ENCODE data around the gene TP73.

Gene TP73

DNA sequence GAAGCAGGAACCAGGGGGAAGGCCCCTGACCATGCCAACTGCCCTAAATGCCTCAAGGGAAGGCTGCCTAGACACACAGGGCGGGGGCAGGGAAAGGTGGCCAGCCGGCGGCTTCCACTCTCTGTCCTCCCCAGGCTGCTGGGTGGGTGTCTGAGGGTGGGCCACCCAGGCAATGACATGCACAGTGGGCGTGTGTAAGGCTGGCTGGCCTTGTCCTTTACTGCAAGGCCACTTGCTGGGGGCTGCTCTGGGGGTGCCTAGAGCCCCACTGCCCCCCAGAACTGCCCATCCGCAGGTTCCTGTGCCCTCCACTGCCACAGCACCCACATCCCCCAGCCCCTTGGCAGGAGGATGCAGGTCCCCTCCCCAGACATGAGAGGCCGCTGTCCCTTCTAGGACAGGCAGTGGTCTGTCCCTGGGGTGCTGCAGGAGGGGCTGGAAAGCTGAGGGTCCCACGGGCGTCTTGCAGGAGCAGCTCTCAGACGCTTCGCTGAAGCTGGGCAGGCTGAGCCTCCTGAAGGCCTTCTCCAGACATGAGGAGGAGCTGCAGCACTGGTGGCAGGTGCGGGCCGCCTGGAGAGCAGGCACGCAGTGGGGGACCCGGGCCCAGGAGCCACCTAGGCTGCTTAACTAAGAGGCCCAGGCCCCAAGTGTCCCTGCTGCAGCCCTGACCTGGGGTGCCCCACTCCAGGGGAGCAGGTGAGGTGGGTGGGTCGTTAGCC, 110.0 kb downstream of the TP73 start:
- no peak overlapping the region for H3K27ac Mint-ChIP-seq
- H3K4me1 Mint-ChIP-seq: no peaks in the 10 kb centered on the region
- H3K4me3 Mint-ChIP-seq: no peak overlapping the region
- no peak for DNase-seq (ENCODE audit: low spot score in 2 of 2)
- ATAC-seq: no peak
- H3K36me3 Mint-ChIP-seq: no peaks in the 10 kb centered on the region
- peaks cover 5% of the 10 kb centered on the region for H3K9me3 Mint-ChIP-seq

DNA sequence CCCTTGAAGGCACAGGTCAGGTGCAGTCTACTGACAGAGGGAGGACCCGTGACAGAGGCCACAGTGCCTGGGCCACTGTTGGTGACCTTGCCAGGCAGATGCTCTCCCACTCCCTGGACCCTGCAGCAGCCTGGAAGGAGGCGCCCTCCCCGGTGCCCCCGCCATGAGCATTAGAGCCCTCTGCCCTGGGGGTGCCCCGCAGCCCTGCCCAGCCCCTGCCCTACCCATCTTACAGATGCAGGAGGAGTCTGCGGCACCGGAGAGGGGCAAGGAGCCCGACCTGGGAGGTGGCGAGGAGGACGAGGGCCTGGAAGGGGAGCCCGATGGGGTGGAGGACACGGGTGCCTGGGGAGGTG, 110.5 kb downstream of the TP73 start:
- ATAC-seq (no peak), DNase-seq (ENCODE audit: low spot score in 2 of 2) (no peak)
- Mint-ChIP-seq H3K4me3 (no peak overlapping the region), H3K27ac (no peak overlapping the region), H3K4me1 (no peaks in the 10 kb centered on the region), H3K9me3 (peaks cover 5% of the 10 kb centered on the region), H3K36me3 (no peaks in the 10 kb centered on the region)

DNA sequence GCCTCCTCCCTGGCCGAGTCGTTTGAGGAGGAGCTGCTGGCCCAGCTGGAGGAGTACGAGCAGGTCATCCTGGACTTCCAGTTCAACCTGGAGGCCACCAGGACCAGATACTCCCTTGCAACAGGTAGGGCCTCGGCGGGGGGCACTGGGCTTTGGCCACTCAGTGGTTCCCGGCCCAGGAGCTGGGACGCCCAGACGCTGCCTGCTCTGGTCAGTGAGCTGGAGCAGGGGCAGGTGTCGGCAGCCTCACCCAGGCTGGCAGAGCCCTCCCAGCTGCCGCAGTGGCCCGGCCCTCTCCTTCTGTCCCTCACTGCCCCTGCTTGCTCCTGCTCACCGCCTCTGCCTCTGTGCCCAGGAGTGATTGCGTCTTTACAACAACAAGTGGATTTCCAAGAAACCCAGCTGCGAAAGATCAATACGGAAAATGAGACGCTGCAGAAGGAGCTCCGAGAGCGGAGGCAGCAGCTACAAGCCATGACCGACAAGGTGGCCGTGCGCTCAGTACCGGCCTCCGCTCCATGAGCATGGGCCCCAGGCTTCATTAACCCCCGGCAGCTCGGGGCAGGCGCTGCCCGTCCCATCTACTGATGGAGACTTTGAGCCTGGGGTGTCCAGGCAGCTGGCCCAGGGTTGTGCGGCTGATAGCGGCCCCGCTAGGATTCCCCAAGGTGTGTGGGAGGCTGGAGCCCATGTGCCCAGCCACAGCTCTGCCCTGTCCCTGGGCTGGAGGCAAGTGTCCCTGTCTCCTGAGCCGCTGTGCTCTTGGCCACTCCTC, 111.2 kb downstream of the TP73 start:
- H3K9me3 Mint-ChIP-seq: peaks cover 5% of the 10 kb centered on the region
- H3K4me3 Mint-ChIP-seq: no peak overlapping the region
- H3K27ac Mint-ChIP-seq: no peak overlapping the region
- DNase-seq (ENCODE audit: low spot score in 2 of 2) (no peak), ATAC-seq (no peak)
- no peaks in the 10 kb centered on the region for H3K36me3 Mint-ChIP-seq
- no peaks in the 10 kb centered on the region for H3K4me1 Mint-ChIP-seq

DNA sequence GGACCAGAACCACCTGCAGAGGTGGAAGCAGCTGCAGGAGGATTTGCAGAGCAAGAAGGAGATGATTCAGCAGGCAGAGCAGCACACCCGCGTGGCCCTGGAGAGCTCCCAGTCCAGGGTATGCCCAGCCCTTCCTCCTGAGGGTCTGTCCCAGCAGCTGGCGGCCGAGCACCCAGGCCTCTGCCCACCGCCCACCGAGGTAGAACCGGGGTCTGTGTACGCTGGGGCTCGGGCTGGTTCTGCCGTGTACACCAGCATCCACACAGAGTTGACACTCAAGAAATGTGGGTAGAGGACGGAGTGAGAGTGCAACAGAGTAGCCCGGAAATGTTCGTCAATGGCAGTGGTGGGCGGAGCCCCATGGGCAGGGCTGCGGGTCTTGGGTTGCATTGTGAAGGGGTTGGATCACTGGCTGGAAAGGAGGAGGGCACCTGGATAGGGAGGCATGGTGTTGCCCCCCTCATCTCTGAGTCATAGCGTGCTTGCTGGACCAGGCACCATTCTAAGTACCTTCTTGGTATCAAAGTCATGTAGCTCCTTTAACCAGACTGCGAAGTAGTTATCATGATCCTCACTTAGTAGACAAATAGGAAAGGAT, 115.1 kb downstream of the TP73 start:
- Mint-ChIP-seq H3K4me1 (peaks cover 11% of the 10 kb centered on the region), H3K27ac (no peak overlapping the region), H3K9me3 (no peaks in the 10 kb centered on the region), H3K4me3 (no peak overlapping the region), H3K36me3 (no peaks in the 10 kb centered on the region)
- no peak for DNase-seq (ENCODE audit: low spot score in 2 of 2)
- ATAC-seq: no peak

DNA sequence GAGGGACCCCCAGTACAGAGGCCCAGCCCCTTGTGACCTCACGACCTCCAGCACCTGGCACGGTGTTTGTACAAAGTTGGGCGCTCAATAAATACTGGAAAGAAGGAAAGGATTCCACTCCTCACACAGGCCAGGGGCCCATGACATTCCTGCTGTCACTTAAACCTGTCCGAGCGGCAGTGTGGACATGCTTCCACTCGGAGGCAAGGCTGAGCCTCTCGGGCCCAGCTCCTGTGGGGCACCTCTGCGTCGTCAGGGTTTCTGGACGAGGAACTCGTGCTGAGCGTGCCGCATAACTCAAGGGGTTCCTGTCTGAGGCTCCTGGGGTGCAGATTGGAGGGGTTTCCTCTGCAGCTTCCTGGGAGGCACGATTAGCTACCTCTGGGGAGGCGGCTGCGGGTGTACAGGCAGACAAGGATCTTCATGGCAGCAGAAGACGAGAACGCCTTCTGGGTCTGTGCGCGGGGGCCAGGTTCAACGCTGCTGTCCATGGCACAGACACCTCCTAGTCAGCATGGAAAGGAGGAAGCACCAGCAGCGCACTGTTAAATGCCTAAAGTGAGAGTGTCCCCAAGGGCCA, 116.6 kb downstream of the TP73 start:
- H3K36me3 Mint-ChIP-seq: no peaks in the 10 kb centered on the region
- H3K27ac Mint-ChIP-seq: no peak overlapping the region
- ATAC-seq (no peak), DNase-seq (ENCODE audit: low spot score in 2 of 2) (no peak)
- H3K4me3 Mint-ChIP-seq: no peak overlapping the region
- no peaks in the 10 kb centered on the region for H3K9me3 Mint-ChIP-seq
- peaks cover 15% of the 10 kb centered on the region for H3K4me1 Mint-ChIP-seq

DNA sequence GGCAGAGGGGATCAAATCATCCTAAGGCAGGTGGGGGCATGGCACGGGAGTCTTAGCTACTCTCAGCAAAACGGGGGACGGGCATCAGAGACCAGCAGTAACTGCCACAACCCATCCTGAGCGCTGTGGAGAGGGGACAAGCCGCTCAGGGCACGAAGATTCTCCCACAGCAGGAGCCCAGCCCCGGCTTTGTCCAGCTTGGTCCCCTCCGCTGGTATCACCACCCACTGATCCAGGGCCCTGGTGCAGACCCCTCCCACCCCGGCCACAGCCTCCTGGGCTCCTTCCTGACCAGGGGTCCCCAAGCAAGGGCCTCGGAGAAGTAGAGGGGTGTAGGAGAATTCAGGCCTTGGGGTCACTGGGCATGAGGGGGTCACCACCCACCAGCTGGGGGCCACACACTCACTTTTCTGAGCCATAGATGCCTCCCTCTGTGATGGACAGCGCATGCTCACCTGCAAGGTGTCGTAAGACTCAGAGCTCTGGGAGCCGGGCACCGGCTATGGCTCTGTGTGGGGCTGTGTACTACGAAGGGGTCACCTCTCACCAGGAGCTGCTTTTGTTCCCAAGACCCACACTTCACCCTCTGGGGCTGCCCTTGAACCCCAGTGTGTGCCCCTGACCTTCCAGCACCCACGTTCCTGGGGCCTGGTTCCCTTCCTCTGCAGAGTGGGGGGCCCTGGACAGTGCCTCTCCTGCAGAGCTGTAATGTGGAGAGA, 117.9 kb downstream of the TP73 start:
- H3K36me3 Mint-ChIP-seq: no peaks in the 10 kb centered on the region
- no peak overlapping the region for H3K27ac Mint-ChIP-seq

DNA sequence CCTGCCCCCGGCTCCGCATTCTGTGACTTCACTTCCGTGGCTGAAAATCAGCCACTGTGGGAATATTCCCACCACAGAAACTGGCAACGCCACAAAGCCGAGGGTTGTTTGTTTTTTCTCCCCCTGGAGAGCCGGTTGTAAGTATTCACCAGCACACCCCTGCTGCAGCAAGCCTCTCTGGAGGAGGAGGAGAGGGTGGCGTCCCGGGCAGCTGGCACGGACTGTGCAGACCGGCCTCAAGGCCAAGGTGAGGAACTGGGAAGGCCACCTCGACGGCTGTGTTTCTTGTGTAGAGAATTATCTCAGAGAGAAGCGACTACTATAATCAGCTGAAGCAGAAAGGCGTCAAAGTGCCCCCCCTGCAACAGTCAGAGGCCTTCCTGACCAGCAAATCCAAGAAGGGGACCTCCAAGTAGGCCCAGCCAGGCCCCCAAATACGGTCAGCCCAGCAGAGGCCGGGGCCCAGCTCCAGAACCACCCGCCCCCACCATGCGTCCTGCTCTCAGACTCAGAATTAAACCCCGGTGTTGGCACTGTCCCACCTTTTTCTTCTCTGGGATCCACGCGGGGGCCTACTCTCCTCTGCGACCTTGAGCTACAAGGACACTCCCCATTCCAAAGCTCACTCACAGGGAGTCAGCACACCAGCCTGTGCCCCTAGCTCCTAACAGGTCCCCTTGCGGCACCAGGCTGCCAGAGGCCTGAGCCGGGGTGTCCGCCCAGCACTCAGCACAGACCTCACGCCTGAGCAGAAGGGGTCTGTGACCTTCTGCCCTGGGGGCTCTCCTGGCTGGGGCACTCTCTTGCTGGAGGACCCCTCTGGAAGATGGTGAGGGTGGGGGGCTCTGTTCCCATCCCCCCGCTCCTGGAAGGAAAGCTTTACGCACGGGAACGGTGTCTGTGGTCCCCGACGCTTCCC, 119.1 kb downstream of the TP73 start:
- ATAC-seq (no peak), DNase-seq (ENCODE audit: low spot score in 2 of 2) (no peak)
- no peaks in the 10 kb centered on the region for H3K36me3 Mint-ChIP-seq
- H3K4me3 Mint-ChIP-seq: peak overlapping the region; percentile 76
- H3K27ac Mint-ChIP-seq: peak overlapping the region; percentile 69
- peaks cover 22% of the 10 kb centered on the region for H3K4me1 Mint-ChIP-seq
- H3K9me3 Mint-ChIP-seq: no peaks in the 10 kb centered on the region

More for the DNA sequence above, 117.9 kb downstream of the TP73 start:
- Mint-ChIP-seq H3K4me1 (peaks cover 15% of the 10 kb centered on the region), H3K4me3 (peak overlapping the region; percentile 76), H3K9me3 (no peaks in the 10 kb centered on the region)
- DNase-seq (ENCODE audit: low spot score in 2 of 2) (no peak), ATAC-seq (no peak)

DNA sequence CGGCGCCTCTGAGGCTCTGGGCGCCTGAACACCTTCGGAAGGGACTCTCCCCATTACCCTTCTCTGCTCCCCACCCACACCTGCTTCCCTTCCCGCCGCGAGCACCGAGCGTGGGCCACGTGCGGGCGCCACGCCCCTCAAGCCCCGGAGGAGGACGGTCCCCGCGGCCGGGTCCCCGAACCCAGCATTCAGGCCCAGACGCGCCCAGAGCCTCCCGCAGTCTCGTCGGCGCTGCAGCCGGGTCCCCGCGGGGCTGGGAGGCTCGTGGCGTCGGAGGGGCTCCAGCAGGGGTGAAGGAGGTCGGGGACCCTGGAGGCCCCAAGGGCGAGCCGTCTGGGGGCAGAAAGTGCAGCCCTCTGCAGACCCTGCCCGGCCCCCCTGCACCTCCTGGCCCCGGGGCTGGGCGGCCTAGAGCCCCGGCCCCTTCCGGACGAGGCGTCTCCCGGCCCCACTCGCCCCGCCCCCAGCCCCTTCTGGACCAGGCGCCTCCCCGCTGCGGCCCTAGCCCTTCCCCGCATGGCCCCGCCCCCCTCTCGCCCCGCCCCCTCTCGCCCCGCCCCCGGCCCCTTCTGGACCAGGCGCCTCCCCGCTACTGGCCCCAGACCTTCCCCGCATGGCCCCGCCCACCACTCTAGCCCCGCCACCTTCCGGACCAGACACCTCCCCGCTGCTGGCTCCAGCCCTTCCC, 119.9 kb downstream of the TP73 start:
- Mint-ChIP-seq H3K4me3 (peak overlapping the region; percentile 76), H3K9me3 (no peaks in the 10 kb centered on the region), H3K36me3 (no peaks in the 10 kb centered on the region), H3K4me1 (peaks cover 22% of the 10 kb centered on the region), H3K27ac (peak overlapping the region; percentile 69)
- ATAC-seq: peak; percentile 79
- DNase-seq (ENCODE audit: low spot score in 2 of 2): peak; percentile 71 to 90

DNA sequence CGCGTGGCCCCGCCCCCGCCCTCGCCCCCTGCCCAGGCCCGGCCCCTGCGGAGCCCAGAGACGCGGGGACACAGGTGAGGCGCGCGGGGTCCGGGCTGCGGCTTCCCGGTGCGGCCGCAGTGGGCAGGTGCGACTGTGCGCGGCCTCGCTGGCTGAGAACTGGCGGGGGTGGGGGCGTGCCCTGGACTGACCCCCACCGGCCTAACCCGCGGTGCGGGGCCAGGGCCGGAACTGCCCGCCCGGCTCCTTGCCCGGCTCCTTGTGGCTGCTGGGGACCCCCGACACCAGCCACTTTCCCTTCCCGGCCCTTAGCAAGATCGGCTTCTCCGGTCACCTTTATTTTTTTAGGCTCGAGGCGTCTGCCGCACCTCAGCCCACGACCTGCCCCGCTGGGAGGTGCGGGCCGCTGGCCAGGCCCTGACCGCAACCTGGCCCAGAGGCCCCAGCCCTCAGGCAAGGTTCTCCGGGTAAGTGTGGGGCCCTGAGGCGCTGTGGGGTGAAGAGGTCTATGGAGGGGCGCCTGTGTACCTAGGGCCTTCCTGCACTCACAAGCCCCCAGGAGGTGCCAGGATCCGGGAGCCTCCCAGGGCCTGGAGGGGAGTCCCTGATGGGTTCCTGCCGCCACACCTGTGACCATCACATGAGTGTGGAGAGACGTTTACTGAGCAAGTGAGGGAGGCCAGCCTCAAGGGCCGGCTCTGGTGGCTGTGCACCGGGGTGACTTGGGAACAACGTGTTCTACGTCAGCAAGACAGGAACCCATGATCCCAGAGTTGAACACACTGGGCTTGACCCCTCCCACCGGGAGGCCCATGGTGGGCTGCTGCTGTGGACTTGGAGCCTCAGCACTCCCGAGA, 120.6 kb downstream of the TP73 start, which contains the start of gene SMIM1:
TSS of gene SMIM1 (plus strand) at position 35 of the 857 bp plus-strand sequence. CDS start 2,625 bp downstream, outside the sequence.
- Mint-ChIP-seq H3K36me3 (no peaks in the 10 kb centered on the region), H3K4me3 (peak within 1 kb of the TSS; percentile 76), H3K4me1 (peaks cover 22% of the 10 kb centered on the region), H3K27ac (peak within 1 kb of the TSS; percentile 69), H3K9me3 (no peaks in the 10 kb centered on the region)
- DNase-seq (ENCODE audit: low spot score in 2 of 2): peak in 1 of 2 donors; percentile 59
- ATAC-seq: no peak

DNA sequence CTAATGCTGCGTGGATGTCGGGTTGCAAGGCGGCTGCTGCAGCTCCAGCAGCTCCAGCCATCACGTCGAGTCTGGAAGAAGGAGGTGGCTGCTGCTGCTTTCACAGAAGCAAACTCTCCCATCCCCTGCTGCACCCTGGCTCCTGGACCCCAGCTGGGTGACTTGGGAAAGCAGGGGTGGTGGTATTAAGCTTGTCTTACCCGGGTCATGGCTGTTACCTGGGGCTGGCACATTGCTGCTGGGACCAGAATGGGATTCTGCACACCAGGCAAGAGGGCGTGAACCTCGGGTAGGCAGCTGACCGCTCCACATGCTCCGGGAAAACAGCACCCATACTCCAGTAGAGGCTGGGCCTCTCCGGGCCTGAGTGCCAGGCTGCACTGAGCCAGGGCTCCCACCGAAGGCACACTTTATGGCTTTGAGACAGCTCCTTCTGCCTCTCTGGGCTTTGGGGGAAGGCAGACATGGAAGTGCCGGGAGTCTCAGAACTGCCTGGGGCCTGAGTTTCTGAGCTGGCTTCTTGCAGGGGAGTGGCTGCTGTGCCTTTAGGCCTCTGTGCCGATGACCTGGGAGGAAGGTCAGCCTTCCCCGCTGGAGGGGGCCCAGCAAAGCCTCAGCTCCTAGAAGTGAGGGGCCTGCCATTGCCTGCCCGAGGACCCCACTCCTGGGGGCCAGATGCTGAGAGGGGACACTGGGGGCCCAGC, 121.4 kb downstream of the TP73 start:
- Mint-ChIP-seq H3K27ac (no peak overlapping the region), H3K9me3 (no peaks in the 10 kb centered on the region), H3K4me3 (peak overlapping the region; percentile 76)

DNA sequence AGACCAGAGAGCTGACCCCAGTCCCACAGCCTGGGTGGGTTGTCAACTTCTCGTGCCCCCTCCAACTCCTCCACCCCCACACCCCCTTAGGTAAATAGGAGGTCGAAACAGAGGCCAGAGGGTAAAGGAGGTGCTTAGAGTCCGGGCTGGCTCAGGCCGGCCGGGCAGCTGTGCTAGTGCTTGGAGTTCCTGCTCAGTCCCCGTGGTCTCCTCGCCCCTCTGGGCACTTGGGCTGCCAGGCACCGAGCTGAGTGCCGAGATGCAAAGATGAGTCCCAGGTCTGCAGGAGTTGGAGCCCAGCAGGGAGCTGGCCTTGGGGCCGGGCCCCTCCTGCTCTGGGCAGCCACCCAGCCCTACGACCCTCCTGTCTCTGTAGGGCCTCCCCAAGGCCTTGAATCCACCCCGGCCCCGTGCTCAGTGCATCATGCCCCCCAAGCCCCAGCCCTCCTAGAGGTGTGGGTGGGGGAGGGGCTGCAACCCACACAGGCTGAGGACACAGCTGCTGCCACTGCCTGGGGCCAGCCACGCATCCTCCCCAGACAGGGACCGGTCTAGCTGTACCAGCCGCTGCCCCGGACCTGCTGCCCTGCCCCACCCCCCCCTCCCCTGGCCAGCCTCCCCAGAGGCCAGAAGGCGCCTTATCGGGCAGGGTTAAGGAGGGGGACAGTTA, 122.1 kb downstream of the TP73 start:
- no peak overlapping the region for H3K4me3 Mint-ChIP-seq
- no peak for DNase-seq (ENCODE audit: low spot score in 2 of 2)
- no peak for ATAC-seq
- peaks cover 4% of the 10 kb centered on the region for H3K36me3 Mint-ChIP-seq
- peaks cover 22% of the 10 kb centered on the region for H3K4me1 Mint-ChIP-seq
- H3K27ac Mint-ChIP-seq: no peak overlapping the region
- no peaks in the 10 kb centered on the region for H3K9me3 Mint-ChIP-seq

More for the DNA sequence above, 121.4 kb downstream of the TP73 start:
- no peak for ATAC-seq
- Mint-ChIP-seq H3K4me1 (peaks cover 22% of the 10 kb centered on the region), H3K36me3 (no peaks in the 10 kb centered on the region)
- no peak for DNase-seq (ENCODE audit: low spot score in 2 of 2)

DNA sequence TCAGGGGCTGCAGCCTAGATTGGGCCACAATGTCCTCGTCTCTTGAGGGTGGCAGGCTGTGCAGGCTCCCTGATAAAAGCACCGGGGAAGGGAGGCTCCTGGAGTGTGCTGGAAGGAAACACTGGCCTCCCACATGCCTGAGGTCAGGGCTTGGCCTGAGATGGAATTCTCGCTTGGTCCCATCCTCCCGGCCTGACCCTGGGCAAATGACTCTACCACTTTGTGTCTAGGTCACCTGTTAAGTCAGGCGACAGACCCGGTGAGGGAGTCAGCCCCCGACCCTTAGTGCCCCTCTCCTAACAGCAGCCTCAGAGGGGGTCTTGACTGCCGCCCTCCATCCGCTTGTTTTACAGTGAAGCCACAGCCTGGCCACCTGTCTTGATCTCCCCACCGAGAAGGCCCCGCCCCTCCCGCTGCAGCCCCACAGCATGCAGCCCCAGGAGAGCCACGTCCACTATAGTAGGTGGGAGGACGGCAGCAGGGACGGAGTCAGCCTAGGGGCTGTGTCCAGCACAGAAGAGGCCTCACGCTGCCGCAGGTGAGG, 122.7 kb downstream of the TP73 start:
- no peak overlapping the region for H3K4me3 Mint-ChIP-seq
- DNase-seq (ENCODE audit: low spot score in 2 of 2): no peak
- no peak overlapping the region for H3K27ac Mint-ChIP-seq
- no peaks in the 10 kb centered on the region for H3K9me3 Mint-ChIP-seq
- peaks cover 22% of the 10 kb centered on the region for H3K4me1 Mint-ChIP-seq
- H3K36me3 Mint-ChIP-seq: peaks cover 10% of the 10 kb centered on the region
- no peak for ATAC-seq
